ENCODE measurements around the gene CEP70.
"Not testable (repeated sequence)": the region's sequence is repeated elsewhere in the genome, so short reads cannot be mapped to it uniquely, and the experiment has no call there.

CEP70 gene

GRCh38 chr3:138594150-138594934, at the start of gene CEP70:
Gene CEP70, minus strand, starts transcription at chr3:138594260. Its CDS starts 21,333 bp downstream, at chr3:138572927.
- DNase-seq = no peak

DNA sequence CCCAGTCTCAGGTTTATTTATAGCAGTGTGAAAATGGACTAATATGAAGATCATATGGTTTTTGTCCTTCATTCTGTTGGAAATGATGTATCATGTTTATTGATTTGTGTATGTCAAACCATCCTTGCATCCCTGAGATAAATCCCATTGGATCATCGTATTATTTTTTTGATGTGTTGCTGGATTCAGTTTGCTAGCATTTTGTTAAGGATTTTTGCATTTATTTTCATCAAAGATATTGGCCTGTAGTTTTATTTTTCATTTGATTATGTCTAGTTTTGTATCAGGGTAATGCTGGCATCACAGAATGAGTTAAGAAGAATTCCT, 48.8 kb upstream of the CEP70 start:
- no peak for DNase-seq

GRCh38 chr3:138642226-138642926, 48.3 kb upstream of the CEP70 start:
- DNase-seq = peak; percentile 26

DNA sequence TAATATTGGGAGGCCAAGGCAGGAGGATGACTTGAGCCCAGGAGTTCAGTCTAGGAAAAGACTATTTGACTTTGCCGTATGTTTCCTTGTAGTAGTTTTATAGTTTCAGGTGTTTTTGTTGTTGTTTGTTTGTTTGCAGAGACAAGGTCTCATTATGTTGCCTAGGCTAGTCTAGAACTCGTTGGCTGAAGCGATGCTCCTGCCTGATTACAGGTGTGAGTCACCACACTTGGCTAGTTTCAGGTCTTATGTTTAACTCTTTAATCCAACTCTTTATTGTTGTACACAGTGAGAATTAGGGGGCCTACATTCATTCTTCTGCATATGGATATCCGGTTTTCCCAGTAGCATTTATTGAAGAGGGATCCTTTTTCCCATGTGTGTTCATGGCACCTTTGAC, 46.5 kb upstream of the CEP70 start:
- no peak for DNase-seq

GRCh38 chr3:138638641-138639040, 44.6 kb upstream of the CEP70 start:
- no peak for DNase-seq

- DNase-seq = no peak
Observed at GRCh38 chr3:138629526-138629925, 35.5 kb upstream of the CEP70 start.

GRCh38 chr3:138625707-138626365, 31.8 kb upstream of the CEP70 start:
- DNase-seq = no peak

DNA sequence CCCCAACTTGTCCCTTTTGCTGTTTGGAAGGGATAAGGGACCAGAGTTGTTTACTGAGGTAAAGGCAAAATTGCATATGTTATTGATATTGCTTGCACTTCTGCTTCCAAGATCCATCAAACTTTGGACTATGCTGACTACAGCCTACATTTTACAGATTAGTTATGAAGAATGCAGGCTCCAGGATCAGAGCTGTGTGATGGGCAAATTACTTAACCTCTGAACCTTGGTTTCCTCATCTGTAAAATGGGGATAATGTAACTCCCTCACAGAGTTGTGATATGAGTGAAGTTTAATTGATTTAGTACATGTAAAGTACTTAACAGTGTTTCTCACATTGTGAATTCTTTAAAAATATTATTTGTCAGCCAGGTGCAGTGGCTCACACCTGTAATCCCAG, 30.5 kb upstream of the CEP70 start:
- DNase-seq = no peak

DNA sequence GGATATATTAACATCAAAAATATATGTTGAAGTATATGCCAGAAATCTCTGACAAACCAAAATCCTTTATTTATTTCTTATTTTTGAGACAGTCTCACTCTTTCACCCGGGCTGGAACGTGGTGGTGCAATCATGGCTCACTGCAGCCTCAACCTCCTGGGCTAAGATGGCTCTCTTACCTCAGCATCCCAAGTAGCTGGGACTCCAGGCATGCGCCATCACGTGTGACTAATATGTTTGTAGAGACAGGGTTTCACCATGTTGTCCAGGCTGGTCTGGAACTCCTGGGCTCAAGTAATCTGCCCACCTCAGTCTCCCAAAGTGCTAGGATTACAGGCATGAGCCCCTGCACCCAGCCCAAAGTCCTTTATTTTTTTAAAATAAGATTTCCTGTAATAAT, 26.4 kb upstream of the CEP70 start:
- DNase-seq = no peak

DNA sequence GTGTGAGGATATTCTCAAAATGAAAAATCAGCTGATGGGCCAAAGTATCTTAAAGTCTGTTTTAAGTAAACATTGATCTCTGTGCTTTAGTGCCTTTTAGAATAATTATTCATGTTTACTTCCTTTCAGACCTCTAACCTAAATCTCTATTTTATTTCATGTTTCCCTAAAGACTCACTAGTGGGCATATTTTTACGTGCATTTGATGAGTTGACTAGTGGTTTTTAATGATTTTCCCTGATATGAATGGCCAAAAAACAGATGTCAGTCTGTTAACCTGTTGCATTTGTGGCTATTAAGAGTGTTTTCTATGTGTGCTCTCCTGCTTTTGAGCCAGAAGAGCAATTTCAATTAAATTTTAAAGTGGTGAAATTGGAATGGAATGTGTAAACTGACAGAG, 21.4 kb upstream of the CEP70 start:
- no peak for DNase-seq

DNA sequence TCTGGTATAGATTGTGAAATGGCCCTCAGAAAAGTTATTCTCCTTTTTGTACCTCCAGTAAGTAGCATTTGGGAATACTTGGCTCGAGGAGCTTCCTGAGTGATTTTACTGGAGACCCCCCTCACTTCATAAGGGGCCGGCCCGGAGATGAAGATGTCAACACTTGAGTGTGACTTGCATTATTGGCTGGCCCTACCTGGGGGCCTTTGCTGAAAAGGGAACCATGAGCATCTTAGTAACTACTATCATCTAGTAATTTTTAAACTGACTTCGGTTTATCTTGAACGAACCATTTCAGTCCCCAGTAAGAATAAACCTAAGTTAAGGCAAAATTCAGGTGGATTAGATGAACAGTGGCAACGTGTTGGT, 15.8 kb upstream of the CEP70 start:
- DNase-seq = no peak

DNA sequence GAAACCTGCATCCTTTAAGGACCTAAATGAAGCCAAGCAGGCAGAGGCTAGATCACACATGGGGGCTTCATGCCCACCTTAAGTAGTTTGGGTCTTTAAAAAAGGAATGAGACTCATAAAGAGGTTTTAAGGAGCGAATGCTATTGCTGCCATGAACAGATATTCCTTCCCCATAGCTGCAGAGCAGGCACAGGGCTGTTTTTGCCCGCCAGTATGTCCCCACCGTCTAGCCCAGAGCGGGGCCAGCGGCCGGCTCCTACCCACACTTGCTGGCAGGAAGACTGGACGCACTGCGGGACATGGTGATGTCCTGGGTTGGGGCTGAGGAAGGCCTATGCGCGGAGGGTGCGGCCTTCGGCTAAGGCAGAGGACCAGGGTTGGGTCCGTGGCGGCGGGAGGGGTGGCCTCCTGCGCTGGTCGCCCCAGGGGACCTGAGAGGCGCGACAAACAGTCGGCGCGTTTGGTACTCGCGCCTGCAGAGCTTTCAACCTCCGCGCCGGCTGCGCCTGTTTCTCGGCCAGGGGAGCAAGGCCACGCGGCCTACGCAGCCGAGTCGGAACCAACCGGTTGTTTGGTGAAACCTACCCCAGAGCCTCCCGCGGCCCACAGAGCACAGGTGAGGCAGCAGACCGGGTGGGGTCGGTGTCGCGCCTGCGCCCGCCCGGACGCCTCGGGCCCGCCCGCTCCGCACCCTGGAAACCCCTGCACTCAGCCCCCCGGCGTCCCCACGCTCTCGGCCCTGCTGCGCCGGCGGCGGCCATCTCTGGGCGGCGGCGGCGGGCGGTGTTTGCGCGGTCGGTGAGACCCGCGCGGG, 14.5 kb upstream of the CEP70 start, which contains the start of gene FAIM:
FAIM (plus strand) TSS at position 450 of the 814 bp plus-strand sequence. CDS start 10,956 bp downstream, outside the sequence.
- peak; percentile 49 for DNase-seq

DNA sequence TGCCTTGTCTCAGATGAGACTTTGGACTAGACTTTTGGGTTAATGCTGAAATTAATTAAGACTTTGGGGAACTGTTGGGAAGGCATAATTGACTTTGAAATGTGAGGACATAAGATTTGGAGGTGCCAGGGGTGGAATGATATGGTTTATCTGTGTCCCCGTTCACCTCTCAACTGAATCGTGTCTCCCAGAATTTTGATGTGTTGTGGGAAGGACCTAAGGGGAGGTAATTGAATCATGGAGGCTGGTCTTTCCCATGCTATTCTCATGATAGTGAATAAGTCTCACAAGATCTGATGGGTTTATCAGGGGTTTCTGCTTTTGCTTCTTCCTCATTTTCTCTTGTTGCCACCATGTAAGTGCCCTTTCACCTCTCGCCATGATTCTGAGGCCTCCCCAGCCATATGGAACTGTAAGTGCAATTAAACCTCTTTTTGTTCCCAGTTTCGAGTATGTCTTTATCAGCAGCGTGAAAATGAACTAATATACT, 10.1 kb upstream of the CEP70 start:
- not testable (repeated sequence) for DNase-seq

- DNase-seq = not testable (repeated sequence)
Observed at GRCh38 chr3:138601661-138602060, 7.6 kb upstream of the CEP70 start.

DNA sequence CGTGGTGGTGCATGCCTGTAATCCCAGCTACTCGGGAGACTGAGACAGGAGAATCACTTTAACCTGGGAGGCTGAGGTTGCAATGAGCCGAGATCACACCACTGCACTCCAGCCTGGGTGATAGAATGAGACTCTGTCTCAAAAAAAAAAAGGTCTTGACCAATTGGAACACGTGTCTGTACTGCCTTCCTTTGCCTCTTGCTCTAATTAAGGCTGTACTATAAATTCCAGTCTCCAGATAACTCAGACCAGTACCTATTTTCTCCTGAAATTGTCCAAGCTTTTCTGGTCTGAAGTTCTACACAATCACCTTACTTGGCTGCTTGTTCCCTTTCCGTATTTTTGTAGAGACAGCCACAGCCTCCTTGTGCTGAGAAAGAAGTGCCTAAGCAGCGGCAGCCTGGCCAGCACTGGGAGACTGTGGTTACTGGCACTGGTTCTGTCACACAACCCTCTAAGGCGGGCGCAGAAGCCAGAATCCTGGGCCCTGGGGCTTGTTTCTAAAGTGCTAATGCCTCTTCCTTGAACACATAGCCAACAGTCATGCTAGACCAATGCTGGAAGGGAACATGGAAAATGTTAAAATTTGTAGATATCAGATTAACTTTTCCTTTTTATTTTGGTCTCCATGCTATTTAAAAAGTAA, 6.2 kb upstream of the CEP70 start:
- DNase-seq = no peak

GRCh38 chr3:138598534-138598933, 4.5 kb upstream of the CEP70 start:
- no peak for DNase-seq

- not testable (repeated sequence) for DNase-seq
Observed at GRCh38 chr3:138597186-138597976, 3.3 kb upstream of the CEP70 start.

- no peak for DNase-seq
Observed at GRCh38 chr3:138594935-138595610, 1.0 kb upstream of the CEP70 start.

DNA sequence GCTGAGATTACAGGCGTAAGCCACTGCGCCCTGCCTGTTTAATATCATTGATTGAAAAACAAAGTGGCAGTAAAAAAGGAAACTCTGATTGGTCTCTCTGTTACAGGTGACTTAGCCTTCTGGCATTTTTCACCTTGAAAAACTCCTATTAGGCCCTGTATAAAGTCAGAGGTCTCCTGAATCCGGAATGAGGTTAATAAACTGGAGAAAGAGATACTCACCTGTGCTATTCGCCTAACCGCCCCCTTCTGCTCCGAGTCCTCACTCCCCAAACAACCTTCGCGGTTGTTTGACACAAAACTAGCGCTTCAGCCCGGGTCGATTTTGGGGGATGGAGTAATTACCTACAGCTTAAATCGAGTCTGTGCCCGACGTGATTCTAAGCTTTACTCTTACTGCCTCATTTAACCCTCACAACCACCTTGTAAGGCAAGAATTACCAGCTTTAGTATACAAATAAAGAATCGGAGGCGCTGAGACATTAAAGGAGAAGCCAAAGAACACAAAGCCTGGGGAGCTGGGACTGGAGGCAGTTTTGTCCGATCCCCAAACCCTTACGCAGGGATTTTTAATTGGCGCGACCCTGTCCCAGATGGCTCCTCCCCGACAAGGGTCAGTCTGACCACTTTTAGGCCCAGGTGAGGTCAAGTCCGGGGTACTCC, 441 bp downstream of the CEP70 start:
- no peak for DNase-seq

- DNase-seq = no peak
Observed at GRCh38 chr3:138591392-138591791, 2.7 kb downstream of the CEP70 start.
